HG03442 (cell line): Measurements from ENCODE around the gene COIL.

Experiments used
- ATAC-seq: cut with Tn5 transposase; IDR thresholded peaks from one replicate; pipeline ENCODE4 v1.9.1; 2021; ENCODE audit warnings: mild to moderate bottlenecking, moderate library complexity; ENCODE audit not compliant: unreplicated experiment

The COIL gene

GRCh38 chr17:56936697-56937322 is 24.0 kb downstream of the COIL start:
- no peak for ATAC-seq

GRCh38 chr17:56935461-56935860 is 25.4 kb downstream of the COIL start:
- no peak for ATAC-seq

DNA sequence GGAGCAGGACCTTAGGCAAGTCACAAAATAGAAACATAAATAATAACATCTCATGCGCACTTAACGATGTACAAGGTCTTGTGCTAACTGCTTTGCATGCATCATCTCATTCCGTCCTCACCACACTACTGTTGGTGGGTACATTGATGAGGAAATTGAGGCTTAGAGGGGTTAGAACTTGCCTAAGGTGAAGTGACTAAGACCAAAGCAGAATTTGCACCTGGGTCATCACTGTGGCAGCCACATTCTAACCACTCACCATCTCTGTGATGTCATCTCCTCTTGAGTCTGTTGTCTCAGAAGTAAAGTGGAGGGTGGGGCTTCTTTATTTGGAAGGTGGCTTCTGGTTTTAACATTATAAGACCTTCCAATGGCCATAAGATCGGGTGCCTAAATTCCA is 26.6 kb downstream of the COIL start:
- ATAC-seq = no peak

DNA sequence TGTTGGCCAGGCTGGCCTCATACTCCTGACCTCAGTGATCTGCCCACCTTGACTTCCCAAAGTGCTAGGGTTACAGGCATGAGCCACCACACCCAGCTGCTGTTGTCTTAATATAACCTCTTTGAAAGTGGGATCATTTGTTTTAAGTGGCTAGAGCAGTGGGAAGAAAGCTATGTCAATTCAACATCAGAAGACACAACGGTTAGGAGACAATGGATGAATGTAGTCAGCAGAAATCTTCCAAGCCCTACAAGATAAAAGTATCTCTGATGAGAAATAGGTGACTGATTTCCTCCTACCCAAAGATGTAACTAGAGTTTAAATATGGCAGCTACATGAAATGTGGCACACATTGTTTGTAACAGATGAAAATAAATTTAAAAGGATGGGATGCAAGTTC is 27.0 kb downstream of the COIL start:
- ATAC-seq = no peak

GRCh38 chr17:56933151-56933745 is 27.6 kb downstream of the COIL start:
- no peak for ATAC-seq

- ATAC-seq = no peak
Measured at GRCh38 chr17:56930739-56931337, 30.0 kb downstream of the COIL start.

DNA sequence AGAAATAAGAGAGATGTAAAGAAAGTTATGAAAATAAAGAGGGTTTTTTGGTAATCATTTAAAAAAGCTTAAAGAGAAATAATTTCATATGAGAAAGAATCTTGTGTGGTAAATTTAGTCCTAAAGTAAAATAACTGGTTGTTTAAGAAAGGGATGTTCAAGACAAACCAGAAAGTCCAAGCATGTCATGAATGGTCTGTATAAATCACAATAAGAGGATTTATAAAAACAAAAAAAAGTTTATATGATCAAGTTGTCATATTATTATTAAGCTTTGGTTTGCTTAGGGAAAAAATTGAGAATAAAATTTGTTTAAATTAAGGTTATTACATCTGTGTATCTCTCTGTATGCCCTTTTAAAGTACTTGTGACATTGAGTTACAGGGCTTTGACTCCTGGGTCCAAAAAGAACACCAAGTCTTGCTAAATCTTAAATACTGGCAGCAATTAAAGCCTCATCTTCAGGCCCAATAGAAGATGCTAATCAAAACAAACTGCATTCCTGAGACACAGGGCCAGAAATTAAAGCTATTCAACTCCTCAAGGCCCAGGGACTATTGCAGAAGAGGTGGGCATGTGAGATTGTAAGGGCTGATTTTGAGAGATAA is 31.4 kb downstream of the COIL start:
- no peak for ATAC-seq

DNA sequence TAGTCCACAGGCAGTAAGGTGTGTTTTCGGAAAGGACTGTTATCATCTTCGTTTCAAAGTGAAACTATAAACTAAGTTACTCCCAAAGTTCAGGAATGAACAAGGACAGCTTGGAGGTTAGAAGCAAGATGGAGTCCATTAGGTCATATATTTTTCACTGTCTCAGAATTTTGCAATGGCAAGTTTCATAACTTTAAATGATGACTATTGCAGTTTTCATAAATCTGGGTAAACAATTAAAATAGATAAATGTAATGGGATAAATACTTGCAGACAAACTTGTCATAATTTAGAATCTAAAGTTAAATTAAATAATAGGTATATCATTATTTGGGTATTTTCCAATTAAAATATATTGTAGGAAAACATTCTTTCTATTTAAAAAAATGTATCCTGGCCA is 32.3 kb downstream of the COIL start:
- no peak for ATAC-seq

DNA sequence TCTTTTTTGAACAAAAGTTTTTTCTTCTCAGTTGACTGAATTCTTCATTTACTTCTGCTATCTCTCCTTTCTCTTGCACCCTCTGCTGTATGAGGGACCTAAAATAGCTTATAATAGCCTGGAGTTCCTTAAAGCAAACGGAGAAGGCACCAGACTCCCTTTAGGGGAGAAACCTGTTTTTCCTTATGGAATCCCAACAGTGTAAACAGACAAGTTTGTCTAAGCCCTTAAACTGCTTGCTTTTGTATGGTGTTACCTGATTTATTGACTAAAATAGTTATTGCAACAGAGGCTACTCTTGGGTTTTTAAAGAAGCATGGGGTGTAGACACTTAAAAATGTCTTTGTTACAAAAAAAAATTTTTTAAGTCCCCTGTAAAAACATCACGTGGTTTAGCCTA is 34.1 kb downstream of the COIL start:
- no peak for ATAC-seq

GRCh38 chr17:56926270-56926669 is 34.6 kb downstream of the COIL start:
- ATAC-seq = no peak

- ATAC-seq = no peak
Measured at GRCh38 chr17:56925088-56925487, 35.8 kb downstream of the COIL start.

DNA sequence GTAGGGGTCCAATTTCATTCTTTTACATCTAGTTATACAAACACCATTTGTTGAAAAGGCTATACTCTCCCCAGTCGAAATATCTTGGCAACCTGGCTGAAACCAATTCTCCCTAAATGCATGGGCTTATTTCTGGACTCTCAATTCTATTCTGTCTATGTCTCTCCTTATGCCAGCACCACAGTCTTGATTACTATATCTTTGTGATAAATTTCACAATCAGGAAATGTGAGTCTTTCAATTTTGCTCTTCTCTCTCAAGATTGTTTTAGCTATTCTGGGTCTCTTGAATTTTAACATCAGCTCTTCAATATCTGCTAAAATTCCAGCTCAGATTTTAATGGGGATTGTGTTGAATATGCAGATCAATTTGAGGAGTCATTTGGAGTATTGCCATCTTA is 41.1 kb downstream of the COIL start:
- no peak for ATAC-seq

GRCh38 chr17:56918916-56919315 is 41.9 kb downstream of the COIL start:
- no peak for ATAC-seq

- no peak for ATAC-seq
Measured at GRCh38 chr17:56917559-56918296, 43.1 kb downstream of the COIL start.

DNA sequence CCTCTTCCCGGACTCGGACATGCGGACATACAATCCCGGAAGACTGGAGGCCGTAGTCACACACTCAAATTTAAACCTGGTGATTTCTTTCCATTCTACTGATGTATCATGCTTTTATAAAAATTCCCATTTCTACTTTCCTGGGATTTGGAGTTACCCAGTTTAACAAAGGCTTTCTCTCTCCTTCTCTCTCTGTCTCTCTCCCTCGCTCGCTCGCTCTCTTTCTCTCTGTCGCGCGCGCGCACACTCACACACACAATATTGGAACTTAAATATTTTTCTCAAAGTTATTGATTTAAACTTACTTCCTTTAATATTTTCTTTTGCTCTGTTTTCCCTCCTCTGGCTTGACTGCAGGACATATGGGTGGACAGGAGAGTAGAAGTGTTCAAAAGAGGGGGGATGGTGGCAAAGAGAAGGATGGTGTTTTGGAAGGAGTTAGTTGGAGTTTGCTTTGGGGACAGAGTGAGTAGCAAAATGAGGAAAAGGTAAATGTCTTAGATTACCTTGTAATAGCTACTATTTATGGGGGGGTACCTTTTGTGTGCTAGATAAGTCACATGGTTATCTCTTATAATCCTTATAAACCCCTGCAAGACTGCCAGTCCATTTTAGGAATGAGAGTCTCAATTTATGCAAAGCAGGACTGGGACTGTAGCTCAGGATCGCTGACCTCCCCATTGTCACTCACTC is 46.1 kb downstream of the COIL start:
- no peak for ATAC-seq

DNA sequence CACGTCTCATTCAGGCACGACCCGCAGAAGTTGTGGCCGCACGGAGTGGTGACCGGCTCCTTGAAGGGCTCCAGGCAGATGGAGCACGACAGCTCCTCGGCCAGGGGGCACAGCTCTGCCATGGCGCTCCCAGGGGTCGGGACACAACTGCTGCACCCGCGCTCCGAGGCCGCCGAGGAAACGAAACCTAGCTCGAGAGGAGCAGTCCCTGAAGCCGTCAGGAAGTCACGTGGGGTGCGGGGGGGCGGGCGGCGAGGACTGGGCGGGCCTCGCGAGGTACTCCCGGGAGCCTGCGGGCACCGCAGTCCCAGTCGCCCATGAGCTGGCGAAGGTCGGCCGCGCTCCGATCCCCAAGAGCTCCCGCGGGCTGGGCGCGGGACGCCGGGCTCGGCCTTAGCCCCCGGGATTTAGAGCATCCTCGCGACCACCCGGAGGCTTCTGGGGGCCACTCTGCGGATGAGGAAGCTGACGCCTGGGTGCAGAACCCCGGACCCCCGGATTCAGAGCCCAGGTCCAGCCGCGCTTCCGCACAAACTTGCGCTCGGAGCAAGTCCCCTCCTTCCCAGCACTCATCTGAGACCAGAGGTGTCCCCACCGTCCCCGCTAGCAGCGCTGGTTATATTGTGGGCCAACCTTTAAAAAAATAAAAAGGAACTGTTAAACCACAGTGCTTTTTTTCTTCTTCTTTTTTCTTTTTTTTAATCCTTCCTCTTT is 46.8 kb downstream of the COIL start, which contains the start of gene TRIM25:
Gene TRIM25 (minus strand): TSS at position 183 of the 714 bp plus-strand sequence. CDS start 61 bp downstream, at position 122.
- peak; percentile 64 for ATAC-seq

DNA sequence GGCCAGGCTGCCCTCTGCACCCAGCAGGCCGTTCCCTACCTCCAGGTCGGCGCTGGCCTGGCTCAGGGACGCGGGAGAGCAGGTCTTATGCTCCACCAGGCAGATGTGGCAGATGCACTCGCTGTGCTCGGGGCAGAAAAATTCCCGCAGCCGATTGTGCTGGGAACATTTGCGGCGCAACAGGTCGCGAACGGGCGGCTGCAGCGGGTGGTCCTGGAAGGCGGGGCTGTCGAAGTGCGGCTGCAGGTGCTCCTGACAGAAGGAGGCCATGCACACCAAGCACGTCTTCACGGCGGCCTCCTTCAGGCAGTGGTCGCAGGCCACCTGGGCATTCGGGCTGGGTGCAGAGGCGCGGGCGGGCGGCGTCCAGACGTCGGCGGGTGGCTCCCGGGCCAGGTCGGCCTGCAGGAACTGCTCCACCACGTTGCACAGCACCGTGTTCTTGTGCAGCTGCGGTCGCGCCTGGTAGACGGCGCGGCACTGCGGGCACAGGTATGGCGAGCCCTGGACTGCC is 47.4 kb downstream of the COIL start:
- ATAC-seq = peak; percentile 33

GRCh38 chr17:56913000-56913311 is 47.9 kb downstream of the COIL start:
- no peak for ATAC-seq

GRCh38 chr17:56912105-56912999 is 48.5 kb downstream of the COIL start:
- no peak for ATAC-seq
